Immature natural killer cell (primary cell): ENCODE measurements around the gene ZCCHC2. TPM values are rescaled to one million over a fixed set of nuclear protein-coding genes. Genes with fewer than 3 reads are reported as not detected.

Source experiments
- DNase-seq, 3 donors: peaks; one replicate each; pipeline ENCODE4 v3.0.0; 2022; ENCODE audit warnings: mixed read lengths in 1 of 3
- H3K27ac Mint-ChIP-seq, 6 donors: one replicate each; pipeline ENCODE4 v1.8.0; 2020; ENCODE audit warnings: mixed read lengths in 6 of 6, mild to moderate bottlenecking in 5 of 6, inconsistent platforms in 4 of 6, moderate library complexity in 3 of 6
- H3K27me3 Mint-ChIP-seq, 3 donors: one replicate each; pipeline ENCODE4 v1.8.0; 2020 to 2021; ENCODE audit warnings: low read depth in 3 of 3, mild to moderate bottlenecking in 3 of 3, mixed read lengths in 3 of 3, moderate library complexity in 3 of 3, inconsistent platforms in 1 of 3
- H3K36me3 Mint-ChIP-seq, 3 donors: one replicate each; pipeline ENCODE4 v1.8.0; 2020; ENCODE audit warnings: mixed read lengths in 3 of 3, inconsistent platforms in 2 of 3, mild to moderate bottlenecking in 2 of 3
- H3K4me1 Mint-ChIP-seq, 2 donors: one replicate each; pipeline ENCODE4 v1.8.0; 2020; ENCODE audit warnings: inconsistent platforms in 2 of 2, mild to moderate bottlenecking in 2 of 2, mixed read lengths in 2 of 2, moderate library complexity in 1 of 2
- H3K4me3 Mint-ChIP-seq, 5 donors: one replicate each; pipeline ENCODE4 v1.8.0; 2020; ENCODE audit warnings: mild to moderate bottlenecking in 5 of 5, mixed read lengths in 5 of 5, inconsistent platforms in 3 of 5, moderate library complexity in 3 of 5
- H3K9me3 Mint-ChIP-seq, 6 donors: one replicate each; pipeline ENCODE4 v1.8.0; 2020; ENCODE audit warnings: mild to moderate bottlenecking in 6 of 6, mixed read lengths in 6 of 6, inconsistent platforms in 4 of 6, moderate library complexity in 3 of 6
- polyA plus RNA-seq, 3 donors: library from polyadenylated mRNA; unstranded; fragments of 300-500 nt; fragmentation: Illumina TruSeq; gene quantifications; one replicate each; pipeline ENCODE4 v1.2.3, GENCODE V29; 2021

Gene ZCCHC2
- polyA plus RNA-seq, 3 donors from 2014 or later, result 1.6 to 4.2 (median 2.1) TPM

- DNase-seq, result no peak
- Mint-ChIP-seq H3K36me3 (peaks cover 8 to 34% (median 32%) of the 10 kb centered on the region in 3 donors), H3K27ac (peak overlapping the region in 2 of 6 donors; percentile 6 to 12), H3K4me3 (no peak overlapping the region), H3K9me3 (no peaks in the 10 kb centered on the region), H3K4me1 (peaks cover 8 to 22% of the 10 kb centered on the region in 2 donors), H3K27me3 (peaks cover 0 to 5% (median under 1%) of the 10 kb centered on the region in 3 donors)
Measured at GRCh38 chr18:62578980-62579511, 56.2 kb downstream of the ZCCHC2 start.

DNA sequence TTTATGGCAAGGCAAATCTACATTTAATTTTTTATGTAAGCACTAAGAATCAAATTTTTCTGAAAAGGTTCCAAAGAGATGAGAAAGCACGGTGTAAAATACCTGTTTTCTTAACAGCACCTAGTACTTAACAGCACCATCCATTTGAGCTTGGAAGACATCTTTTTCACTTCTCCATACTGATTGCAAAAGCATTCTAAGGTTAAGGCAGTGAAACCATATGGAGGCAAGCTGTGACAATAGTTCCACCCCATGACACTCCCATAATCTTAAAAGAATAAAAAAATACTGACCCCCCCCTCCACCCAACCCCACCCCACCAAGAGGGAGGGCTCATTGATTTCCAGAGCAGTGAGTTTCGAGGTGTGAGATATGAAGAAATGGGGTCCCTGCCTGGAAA is 60.6 kb downstream of the ZCCHC2 start:
- H3K27ac Mint-ChIP-seq, result peak overlapping the region in 2 of 6 donors; percentile 19 to 28
- H3K27me3 Mint-ChIP-seq, result peaks cover 0 to 4% (median 4%) of the 10 kb centered on the region in 3 donors
- H3K9me3 Mint-ChIP-seq, result no peaks in the 10 kb centered on the region
- peaks cover 32 to 35% of the 10 kb centered on the region in 2 donors for H3K4me1 Mint-ChIP-seq
- no peak overlapping the region for H3K4me3 Mint-ChIP-seq
- DNase-seq, result no peak
- H3K36me3 Mint-ChIP-seq, result peaks cover 4 to 6% (median 5%) of the 10 kb centered on the region in 3 donors

DNA sequence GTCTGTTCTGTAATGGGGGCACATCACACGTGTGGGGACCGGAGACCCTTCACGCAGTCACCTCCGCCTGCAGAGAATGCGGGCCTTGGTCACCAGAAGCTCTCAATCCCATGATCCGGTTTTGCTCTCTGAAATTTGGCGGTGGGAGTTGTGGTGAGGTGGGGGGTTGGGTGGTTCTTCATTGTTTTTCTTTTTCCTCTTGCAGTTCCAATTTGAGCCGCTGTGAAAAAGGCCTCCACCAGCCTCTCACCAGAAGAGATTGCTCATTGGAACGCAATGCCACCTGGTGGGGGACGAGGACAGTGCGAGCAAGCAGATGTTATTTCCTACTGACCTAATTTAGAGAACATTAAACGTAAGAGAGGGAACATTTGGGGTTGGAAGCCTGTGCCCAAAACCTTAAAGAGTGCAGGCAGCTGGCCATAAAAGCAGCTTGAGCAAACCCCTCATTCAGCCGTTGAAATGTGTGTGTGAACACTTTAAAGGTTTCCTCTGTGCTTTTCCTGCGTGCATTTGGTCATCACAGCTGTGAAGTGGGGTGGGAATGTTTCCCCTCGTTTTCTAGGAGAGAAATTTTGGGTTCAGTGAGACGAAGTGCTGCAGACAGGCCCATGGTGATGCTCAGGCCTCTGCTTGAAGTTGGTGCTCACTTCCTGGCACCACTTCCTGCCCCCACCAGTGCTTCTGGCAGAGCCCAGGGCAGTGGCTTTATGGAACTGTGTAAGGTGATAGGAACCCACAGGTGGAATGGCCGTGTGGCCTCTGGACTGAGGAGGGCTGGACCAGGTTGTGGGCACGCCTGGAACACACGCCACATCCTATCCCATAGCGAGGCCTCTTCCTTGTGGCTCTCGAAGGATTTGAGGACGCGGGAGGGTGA is 61.7 kb downstream of the ZCCHC2 start:
- Mint-ChIP-seq H3K27me3 (peaks cover 0 to 4% (median 4%) of the 10 kb centered on the region in 3 donors), H3K9me3 (no peaks in the 10 kb centered on the region), H3K36me3 (peaks cover 4 to 6% (median 4%) of the 10 kb centered on the region in 3 donors), H3K27ac (peak overlapping the region; percentile 64 to 85 (median 76)), H3K4me3 (peak overlapping the region; percentile 63 to 71 (median 67)), H3K4me1 (peaks cover 32 to 35% of the 10 kb centered on the region in 2 donors)
- peak; percentile 75 to 80 (median 80) for DNase-seq

- no peaks in the 10 kb centered on the region for H3K9me3 Mint-ChIP-seq
- H3K4me3 Mint-ChIP-seq, result peak overlapping the region in 1 of 5 donors; percentile 65
Measured at GRCh38 chr18:62585274-62586150, 62.7 kb downstream of the ZCCHC2 start.

DNA sequence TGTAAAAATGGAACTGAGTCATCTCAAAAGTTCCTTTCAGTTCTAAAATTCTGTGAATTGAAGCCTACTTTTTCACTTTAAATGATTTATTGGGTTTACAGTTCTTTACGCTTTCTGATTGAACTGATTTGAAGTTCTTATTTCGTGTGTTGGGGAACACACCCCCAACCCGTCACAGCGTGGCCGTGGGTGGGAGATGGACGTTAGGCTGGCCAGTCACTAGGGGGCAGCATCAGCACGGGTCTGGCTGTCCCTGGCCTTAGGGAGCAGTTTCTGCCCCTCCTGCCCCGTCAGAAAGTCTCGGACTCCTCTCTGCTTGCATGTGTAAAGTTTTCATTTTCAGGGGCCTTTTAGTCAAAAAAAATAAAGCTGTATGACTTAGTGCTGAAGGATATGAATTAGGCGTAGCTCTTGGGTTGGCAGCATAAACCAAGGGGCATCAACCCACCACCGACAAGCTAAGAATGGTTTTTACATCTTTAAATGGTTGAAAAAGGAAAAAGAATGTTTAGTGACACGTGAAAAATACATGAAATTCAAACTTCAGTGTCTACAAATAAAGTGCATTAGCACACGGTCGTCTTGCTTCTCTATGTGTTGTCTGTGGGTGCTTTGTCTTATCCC is 63.4 kb downstream of the ZCCHC2 start:
- Mint-ChIP-seq H3K4me1 (peaks cover 32 to 35% of the 10 kb centered on the region in 2 donors), H3K27ac (peak overlapping the region in 3 of 6 donors; percentile 14 to 72 (median 26))

More at GRCh38 chr18:62585274-62586150, 62.7 kb downstream of the ZCCHC2 start:
- peaks cover 32 to 35% of the 10 kb centered on the region in 2 donors for H3K4me1 Mint-ChIP-seq
- H3K36me3 Mint-ChIP-seq, result peaks cover 0 to 6% (median 4%) of the 10 kb centered on the region in 3 donors
- peaks cover 0 to 6% (median 4%) of the 10 kb centered on the region in 3 donors for H3K27me3 Mint-ChIP-seq
- H3K27ac Mint-ChIP-seq, result peak overlapping the region in 4 of 6 donors; percentile 14 to 72 (median 26)
- no peak for DNase-seq

GRCh38 chr18:62586781-62587487 is 64.1 kb downstream of the ZCCHC2 start:
- Mint-ChIP-seq H3K4me3 (no peak overlapping the region), H3K9me3 (no peaks in the 10 kb centered on the region), H3K27ac (no peak overlapping the region), H3K27me3 (peaks cover 0 to 6% (median 4%) of the 10 kb centered on the region in 3 donors), H3K4me1 (peaks cover 32 to 35% of the 10 kb centered on the region in 2 donors), H3K36me3 (peaks cover 0 to 6% (median 4%) of the 10 kb centered on the region in 3 donors)
- DNase-seq, result no peak

More for the DNA sequence above, 63.4 kb downstream of the ZCCHC2 start:
- no peaks in the 10 kb centered on the region for H3K9me3 Mint-ChIP-seq
- DNase-seq, result peak; percentile 26 to 47 (median 44)
- peaks cover 0 to 6% (median 4%) of the 10 kb centered on the region in 3 donors for H3K36me3 Mint-ChIP-seq
- H3K27me3 Mint-ChIP-seq, result peaks cover 0 to 6% (median 4%) of the 10 kb centered on the region in 3 donors
- peak overlapping the region in 3 of 5 donors; percentile 50 to 65 (median 53) for H3K4me3 Mint-ChIP-seq

- no peaks in the 10 kb centered on the region for H3K9me3 Mint-ChIP-seq
- H3K27ac Mint-ChIP-seq, result peak overlapping the region in 1 of 6 donors; percentile 14
- DNase-seq, result no peak
- no peak overlapping the region for H3K4me3 Mint-ChIP-seq
- H3K36me3 Mint-ChIP-seq, result peaks cover 0 to 6% (median 4%) of the 10 kb centered on the region in 3 donors
- peaks cover 0 to 6% (median 4%) of the 10 kb centered on the region in 3 donors for H3K27me3 Mint-ChIP-seq
- peaks cover 32 to 35% of the 10 kb centered on the region in 2 donors for H3K4me1 Mint-ChIP-seq
Measured at GRCh38 chr18:62587689-62588088, 64.9 kb downstream of the ZCCHC2 start.

DNA sequence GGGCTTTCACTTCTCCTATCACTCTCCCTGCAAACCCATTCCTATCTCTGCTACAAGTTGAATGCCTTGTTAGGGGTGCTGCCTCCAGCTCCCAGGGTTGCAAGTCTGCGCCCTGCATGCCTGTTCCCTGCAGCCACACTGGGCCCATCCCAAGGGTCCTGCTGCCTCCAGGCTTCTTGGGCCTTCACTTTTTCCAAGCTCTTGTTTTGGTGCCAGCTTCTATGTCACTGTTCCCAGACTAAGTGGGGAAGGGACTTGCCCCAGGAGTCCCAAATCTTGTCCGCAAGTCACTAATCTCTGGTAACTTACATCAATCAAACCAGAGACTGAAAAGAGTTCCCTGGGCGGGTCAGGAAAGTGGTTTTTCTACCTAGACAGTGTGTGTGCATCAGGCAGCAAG is 65.4 kb downstream of the ZCCHC2 start:
- Mint-ChIP-seq H3K4me1 (peaks cover 32 to 34% of the 10 kb centered on the region in 2 donors), H3K36me3 (peaks cover 0 to 6% (median 4%) of the 10 kb centered on the region in 3 donors), H3K27ac (peak overlapping the region in 1 of 6 donors; percentile 16), H3K4me3 (no peak overlapping the region), H3K27me3 (peaks cover 0 to 6% (median 4%) of the 10 kb centered on the region in 3 donors), H3K9me3 (no peaks in the 10 kb centered on the region)
- DNase-seq, result no peak

DNA sequence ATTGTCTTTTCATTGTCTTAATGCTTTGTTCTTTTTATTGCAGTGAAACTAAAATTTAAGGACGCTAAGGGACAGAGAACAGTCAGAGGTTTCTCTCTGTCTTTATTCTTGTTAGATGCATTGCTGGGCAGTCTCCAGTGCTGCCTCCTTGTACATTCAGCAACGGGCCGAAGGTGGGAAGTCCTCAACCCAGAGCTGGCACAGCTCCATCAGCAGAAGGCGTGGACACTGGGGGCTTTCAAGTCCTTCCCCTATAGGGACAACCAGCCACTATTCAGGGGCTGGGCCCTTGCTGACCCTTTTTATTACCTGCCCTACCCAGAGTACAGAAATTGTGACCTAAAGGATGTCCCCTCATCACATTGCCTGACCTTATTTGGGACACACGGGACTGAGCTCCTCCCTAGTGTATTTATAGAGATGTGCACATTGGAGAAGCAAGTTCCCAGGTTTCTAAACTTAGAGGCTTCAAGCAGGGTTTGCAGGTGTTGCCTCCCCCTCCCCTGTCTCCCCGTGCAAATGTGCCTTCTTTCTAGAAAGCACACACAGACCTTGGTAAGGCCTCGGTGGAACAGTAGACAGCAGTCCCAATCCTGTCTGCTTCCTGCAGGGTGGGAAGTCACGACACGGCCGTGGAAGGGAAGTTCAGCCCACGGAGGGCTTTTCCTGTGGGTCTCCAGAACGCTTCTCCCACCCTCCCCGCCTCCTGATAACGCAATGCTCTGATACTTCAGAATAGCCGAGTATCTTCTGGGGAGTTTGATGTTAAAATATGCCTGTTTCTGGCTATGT is 68.2 kb downstream of the ZCCHC2 start:
- no peaks in the 10 kb centered on the region for H3K9me3 Mint-ChIP-seq
- no peak overlapping the region for H3K27ac Mint-ChIP-seq
- H3K36me3 Mint-ChIP-seq, result peaks cover 0 to 3% (median 0%) of the 10 kb centered on the region in 3 donors
- DNase-seq, result no peak
- peaks cover 4 to 7% of the 10 kb centered on the region in 2 donors for H3K4me1 Mint-ChIP-seq
- H3K4me3 Mint-ChIP-seq, result no peak overlapping the region
- peaks cover 0 to 7% (median 6%) of the 10 kb centered on the region in 3 donors for H3K27me3 Mint-ChIP-seq

DNA sequence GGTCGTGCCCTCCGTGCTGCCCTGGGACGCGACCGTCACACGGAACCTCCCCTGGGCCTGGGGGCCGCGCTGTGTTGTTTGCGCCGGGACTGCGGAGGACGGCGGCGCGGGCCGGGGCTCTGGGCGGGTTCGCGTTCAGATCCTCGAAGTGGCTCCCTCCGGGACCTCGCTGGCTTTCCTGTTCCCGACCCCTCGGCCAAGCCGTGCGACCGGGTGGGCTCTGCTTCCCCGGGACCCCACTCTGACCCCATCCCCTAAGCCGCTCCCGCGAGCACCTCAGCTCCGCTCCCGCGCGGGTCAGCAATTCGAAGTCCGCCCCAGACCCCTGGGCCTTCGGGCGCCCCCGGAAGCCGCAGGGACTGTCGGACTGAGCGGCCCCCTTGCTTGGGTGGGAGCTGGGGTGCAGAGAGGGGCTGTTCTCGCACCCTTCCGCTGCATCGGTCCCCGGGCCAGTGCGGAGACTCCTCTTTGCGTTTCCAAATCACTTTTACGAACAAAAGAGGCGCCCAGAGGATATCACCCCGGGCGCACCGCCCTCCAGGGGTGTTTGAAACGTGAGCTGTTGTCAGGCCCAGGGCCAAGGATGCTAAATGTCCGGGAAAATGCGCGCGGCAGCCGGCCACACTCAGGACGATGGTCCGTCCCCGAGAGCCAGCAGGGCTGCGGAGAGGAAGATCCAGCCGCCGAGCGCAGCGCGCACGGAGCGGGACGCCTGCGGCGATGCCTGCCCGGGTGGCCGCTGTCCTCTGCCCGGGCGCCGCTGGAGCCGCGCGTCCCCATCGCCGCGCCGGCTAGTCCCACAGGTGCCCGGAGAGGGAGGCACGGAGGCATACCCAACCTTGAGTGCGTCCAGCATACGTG is 73.5 kb downstream of the ZCCHC2 start:
- Mint-ChIP-seq H3K4me3 (no peak overlapping the region), H3K4me1 (no peaks in the 10 kb centered on the region), H3K9me3 (peaks cover 0 to 1% (median 0%) of the 10 kb centered on the region in 6 donors), H3K27ac (no peak overlapping the region), H3K27me3 (peaks cover 8 to 32% (median 14%) of the 10 kb centered on the region in 3 donors), H3K36me3 (no peaks in the 10 kb centered on the region)
- no peak for DNase-seq

DNA sequence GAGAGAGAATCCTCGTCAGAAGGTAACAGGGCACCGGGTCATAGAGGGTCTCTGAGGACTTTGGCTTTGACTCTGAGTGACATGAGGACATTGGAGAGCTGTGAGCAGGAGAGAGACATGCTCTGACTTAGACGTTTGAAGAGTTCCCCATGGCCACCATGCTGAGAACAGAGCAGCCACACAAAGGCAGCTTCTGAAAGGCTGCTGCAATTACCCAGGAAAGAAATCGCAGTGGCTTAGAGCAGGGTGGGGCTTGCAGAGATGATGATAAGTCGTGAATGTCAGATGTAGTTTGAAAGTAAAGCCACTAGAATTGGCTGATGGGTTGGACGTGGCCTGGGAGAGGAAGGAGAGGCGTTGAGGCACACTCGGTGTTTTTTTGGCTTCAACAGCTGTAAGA is 79.0 kb downstream of the ZCCHC2 start:
- peaks cover 14 to 45% (median 16%) of the 10 kb centered on the region in 3 donors for H3K27me3 Mint-ChIP-seq

More for the DNA sequence above, 79.0 kb downstream of the ZCCHC2 start:
- H3K27ac Mint-ChIP-seq, result no peak overlapping the region
- peaks cover 0 to 1% (median 0%) of the 10 kb centered on the region in 6 donors for H3K9me3 Mint-ChIP-seq
- no peaks in the 10 kb centered on the region for H3K4me1 Mint-ChIP-seq
- no peak for DNase-seq
- no peak overlapping the region for H3K4me3 Mint-ChIP-seq
- no peaks in the 10 kb centered on the region for H3K36me3 Mint-ChIP-seq
